GM23338 (cell line): ENCODE measurements around the gene NLRC5. TPM values are rescaled to one million over a fixed set of nuclear protein-coding genes. Genes with fewer than 3 reads are reported as not detected.

Source experiments
- ATAC-seq: fragments of 200-7000 bp; cut with Tn5 transposase; 3 replicates; pipeline ENCODE4 v1.9.1; 2020
- DNase-seq: peaks from one replicate; pipeline ENCODE4 v3.0.0-alpha.2; 2015; ENCODE audit warnings: low spot score
- H2AFZ ChIP-seq: fragments of 200-600 bp; sonication (generic); 2 replicates; pipeline ENCODE4 v1.8.0; 2016; ENCODE audit warnings: antibody characterized with exemption, mild to moderate bottlenecking, moderate library complexity
- H3F3A ChIP-seq: fragments of 200-600 bp; sonication (generic); replicated peaks from 2 replicates; pipeline ENCODE4 v1.8.0; 2017; ENCODE audit warnings: antibody characterized with exemption, mixed run types, low read depth
- H3K27ac ChIP-seq: fragments of 200-600 bp; sonication (generic); 2 replicates; pipeline ENCODE4 v1.6.1; 2016; ENCODE audit warnings: low read depth
- H3K27me3 ChIP-seq: fragments of 200-600 bp; sonication (generic); 2 replicates; pipeline ENCODE4 v1.8.0; 2016; ENCODE audit warnings: mild to moderate bottlenecking, mixed run types, moderate library complexity; ENCODE audit not compliant: insufficient read depth
- H3K36me3 ChIP-seq: fragments of 200-600 bp; sonication (generic); 2 replicates; pipeline ENCODE4 v1.8.0; 2016; ENCODE audit warnings: mild to moderate bottlenecking; ENCODE audit not compliant: insufficient read depth
- H3K4me1 ChIP-seq: fragments of 200-600 bp; sonication (generic); 2 replicates; pipeline ENCODE4 v1.8.0; 2016; ENCODE audit warnings: mild to moderate bottlenecking, moderate library complexity; ENCODE audit not compliant: insufficient read depth
- H3K4me2 ChIP-seq: fragments of 200-600 bp; sonication (generic); 2 replicates; pipeline ENCODE4 v1.7.1; 2017; ENCODE audit warnings: mixed run types
- H3K4me3 ChIP-seq: fragments of 200-600 bp; sonication (generic); 2 replicates; pipeline ENCODE4 v1.6.1; 2016; ENCODE audit warnings: mixed run types
- H3K79me2 ChIP-seq: fragments of 200-600 bp; sonication (generic); replicated peaks from 2 replicates; pipeline ENCODE4 v1.8.0; 2017; ENCODE audit warnings: mild to moderate bottlenecking; ENCODE audit not compliant: insufficient read depth
- H3K9me2 ChIP-seq: fragments of 200-600 bp; sonication (generic); 2 replicates; pipeline ENCODE4 v1.8.0; 2017; ENCODE audit not compliant: insufficient read depth
- H4K20me1 ChIP-seq: fragments of 200-600 bp; sonication (generic); replicated peaks from 2 replicates; pipeline ENCODE4 v1.8.0; 2017; ENCODE audit warnings: mild to moderate bottlenecking; ENCODE audit not compliant: insufficient read depth
- H3K27ac Mint-ChIP-seq: 2 replicates; pipeline ENCODE4 v1.8.0; 2020; ENCODE audit warnings: inconsistent platforms, mild to moderate bottlenecking, moderate library complexity, mixed read lengths
- H3K27me3 Mint-ChIP-seq: 3 replicates; pipeline ENCODE4 v1.8.0; 2022; ENCODE audit warnings: low read depth, mild to moderate bottlenecking, moderate library complexity, mixed read lengths, inconsistent platforms; ENCODE audit not compliant: insufficient read depth, poor library complexity
- H3K36me3 Mint-ChIP-seq: 3 replicates; pipeline ENCODE4 v1.8.0; 2021; ENCODE audit warnings: low read depth, mild to moderate bottlenecking, inconsistent platforms, moderate library complexity, mixed read lengths
- H3K4me1 Mint-ChIP-seq: 3 replicates; pipeline ENCODE4 v1.8.0; 2020; ENCODE audit warnings: mild to moderate bottlenecking, inconsistent platforms, mixed read lengths
- H3K4me3 Mint-ChIP-seq: 3 replicates; pipeline ENCODE4 v1.8.0; 2021; ENCODE audit warnings: moderate library complexity, mild to moderate bottlenecking, inconsistent platforms, mixed read lengths
- H3K9me3 Mint-ChIP-seq: 3 replicates; pipeline ENCODE4 v1.8.0; 2020; ENCODE audit warnings: moderate library complexity, mild to moderate bottlenecking, inconsistent platforms, mixed read lengths
- EZH2 ChIP-seq: fragments of 200-600 bp; sonication (generic); IDR thresholded peaks from one replicate; pipeline ENCODE4 v1.8.0; 2017; ENCODE audit warnings: antibody characterized with exemption, mild to moderate bottlenecking, low read depth; ENCODE audit not compliant: unreplicated experiment
- EZH2phosphoT487 ChIP-seq: fragments of 200-600 bp; sonication (generic); IDR thresholded peaks from one replicate; pipeline ENCODE4 v1.8.1; 2018; ENCODE audit warnings: antibody characterized with exemption; ENCODE audit not compliant: unreplicated experiment
- NANOG ChIP-seq: IDR thresholded peaks from 2 replicates; pipeline ENCODE4 v1.6.1; 2016; ENCODE audit warnings: antibody characterized with exemption, borderline replicate concordance
- STAT1 ChIP-seq: IDR thresholded peaks from one replicate; pipeline ENCODE4 v1.6.1; 2016; ENCODE audit warnings: antibody characterized with exemption; ENCODE audit not compliant: unreplicated experiment
- ZNF462 ChIP-seq: fragments of 250-450 bp; sonication (Bioruptor Pico); IDR thresholded peaks from 2 replicates; pipeline ENCODE4 v1.5.0; 2020; ENCODE audit warnings: mild to moderate bottlenecking, moderate library complexity
- polyA plus RNA-seq: library from polyadenylated mRNA; unstranded; fragments of >200 nt; fragmentation: Nextera tagmentation; extraction: Ambion mirVana; gene quantifications from 2 replicates; pipeline ENCODE4 v1.2.1, GENCODE V29; 2016
- total RNA-seq: library from RNA; depleted of rRNA; stranded (reverse); fragments of >200 nt; shearing (Covaris generic); gene quantifications from 2 replicates; pipeline ENCODE4 v1.2.3, GENCODE V29; 2014
- TF ChIP-seq, protein P1 (sequence below): IDR thresholded peaks from 2 replicates; pipeline ENCODE4 v1.6.1; 2016; ENCODE audit warnings: antibody characterized with exemption

The NLRC5 gene
- total and polyA plus RNA-seq, 2 experiments from 2014 or later: 2.3 to 3.9 TPM

DNA sequence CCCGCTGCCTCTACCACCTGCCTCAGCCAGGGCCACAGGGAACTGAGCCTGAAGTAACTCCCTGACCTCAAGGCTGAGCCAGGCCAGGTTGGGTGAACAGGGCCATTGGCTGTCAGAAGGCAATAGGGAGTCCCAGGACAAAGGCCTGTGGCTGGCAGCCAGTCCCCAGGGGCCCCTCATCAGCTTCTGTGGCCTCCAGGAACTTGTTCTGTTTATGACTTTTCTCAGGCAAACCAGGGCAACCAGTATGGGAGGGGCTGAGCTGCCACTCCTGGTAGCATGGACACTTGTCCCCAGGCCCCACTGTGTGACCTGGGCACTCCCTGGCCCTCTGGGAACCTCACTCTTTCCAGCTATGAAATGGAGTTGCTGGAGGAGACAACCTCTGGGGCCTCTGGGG, 143.1 kb downstream of the NLRC5 start:
- H3K27ac Mint-ChIP-seq: no peak overlapping the region
- TF ChIP-seq, protein P1, sequence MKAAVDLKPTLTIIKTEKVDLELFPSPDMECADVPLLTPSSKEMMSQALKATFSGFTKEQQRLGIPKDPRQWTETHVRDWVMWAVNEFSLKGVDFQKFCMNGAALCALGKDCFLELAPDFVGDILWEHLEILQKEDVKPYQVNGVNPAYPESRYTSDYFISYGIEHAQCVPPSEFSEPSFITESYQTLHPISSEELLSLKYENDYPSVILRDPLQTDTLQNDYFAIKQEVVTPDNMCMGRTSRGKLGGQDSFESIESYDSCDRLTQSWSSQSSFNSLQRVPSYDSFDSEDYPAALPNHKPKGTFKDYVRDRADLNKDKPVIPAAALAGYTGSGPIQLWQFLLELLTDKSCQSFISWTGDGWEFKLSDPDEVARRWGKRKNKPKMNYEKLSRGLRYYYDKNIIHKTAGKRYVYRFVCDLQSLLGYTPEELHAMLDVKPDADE: no peak
- TF ChIP-seq ZNF462 (CRISPR knock-in tag) (no peak), EZH2 (no peak), NANOG (no peak), EZH2phosphoT487 (no peak), STAT1 (no peak)
- no peak overlapping the region for H3K4me3 Mint-ChIP-seq
- no peaks in the 10 kb centered on the region; the same call in 2 of the 3 replicates for H3K36me3 Mint-ChIP-seq
- H3K9me2 ChIP-seq: no peaks in the 10 kb centered on the region
- no peaks in the 10 kb centered on the region for H4K20me1 ChIP-seq
- no peak overlapping the region for H3K4me3 ChIP-seq
- no peaks in the 10 kb centered on the region for H3K36me3 ChIP-seq
- peaks cover 14% of the 10 kb centered on the region for H3K27me3 Mint-ChIP-seq
- peaks cover 9% of the 10 kb centered on the region for H3K4me1 Mint-ChIP-seq
- no peaks in the 10 kb centered on the region for H3K27me3 ChIP-seq
- no peaks in the 10 kb centered on the region; the same call in 2 of the 3 replicates for H3K9me3 Mint-ChIP-seq
- no peaks in the 10 kb centered on the region for H3K4me1 ChIP-seq
- DNase-seq: no peak
- H3K27ac ChIP-seq: no peak overlapping the region
- no peak overlapping the region for H3K4me2 ChIP-seq
- H3F3A ChIP-seq: no peaks in the 10 kb centered on the region
- no peaks in the 10 kb centered on the region for H3K79me2 ChIP-seq
- H2AFZ ChIP-seq: no peak overlapping the region
- ATAC-seq: no peak
